ENCODE results near the gene SDHC. TPM values are rescaled to one million over a fixed set of nuclear protein-coding genes. Genes with fewer than 3 reads are reported as not detected.

Gene SDHC
- total and polyA plus RNA-seq, 2 of the 13 experiments (the other 11 are each of a cell fraction or from before 2014, with no cell fraction given): 27.1 to 229 TPM

DNA sequence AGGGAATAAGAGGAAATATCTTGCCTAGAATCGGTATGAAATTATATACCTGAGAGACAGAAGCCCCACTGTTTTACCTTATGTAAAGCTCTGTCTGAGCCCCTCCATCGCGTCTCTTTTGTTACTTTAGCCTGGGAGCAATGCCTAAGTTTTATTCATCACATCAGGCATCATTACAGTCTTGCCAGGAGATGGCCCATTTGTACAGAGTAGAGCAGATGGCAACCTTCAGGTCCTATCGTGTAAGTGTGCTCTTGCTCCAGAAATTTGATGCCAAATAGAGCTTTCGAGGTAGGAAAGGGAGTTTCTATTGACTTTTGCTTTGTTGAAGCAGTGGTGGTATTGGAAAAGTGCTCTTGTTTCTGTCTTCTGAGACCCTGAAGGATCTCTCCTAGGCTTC lies 28.6 kb downstream of the SDHC start (continued):
- TF ChIP-seq, protein P1, sequence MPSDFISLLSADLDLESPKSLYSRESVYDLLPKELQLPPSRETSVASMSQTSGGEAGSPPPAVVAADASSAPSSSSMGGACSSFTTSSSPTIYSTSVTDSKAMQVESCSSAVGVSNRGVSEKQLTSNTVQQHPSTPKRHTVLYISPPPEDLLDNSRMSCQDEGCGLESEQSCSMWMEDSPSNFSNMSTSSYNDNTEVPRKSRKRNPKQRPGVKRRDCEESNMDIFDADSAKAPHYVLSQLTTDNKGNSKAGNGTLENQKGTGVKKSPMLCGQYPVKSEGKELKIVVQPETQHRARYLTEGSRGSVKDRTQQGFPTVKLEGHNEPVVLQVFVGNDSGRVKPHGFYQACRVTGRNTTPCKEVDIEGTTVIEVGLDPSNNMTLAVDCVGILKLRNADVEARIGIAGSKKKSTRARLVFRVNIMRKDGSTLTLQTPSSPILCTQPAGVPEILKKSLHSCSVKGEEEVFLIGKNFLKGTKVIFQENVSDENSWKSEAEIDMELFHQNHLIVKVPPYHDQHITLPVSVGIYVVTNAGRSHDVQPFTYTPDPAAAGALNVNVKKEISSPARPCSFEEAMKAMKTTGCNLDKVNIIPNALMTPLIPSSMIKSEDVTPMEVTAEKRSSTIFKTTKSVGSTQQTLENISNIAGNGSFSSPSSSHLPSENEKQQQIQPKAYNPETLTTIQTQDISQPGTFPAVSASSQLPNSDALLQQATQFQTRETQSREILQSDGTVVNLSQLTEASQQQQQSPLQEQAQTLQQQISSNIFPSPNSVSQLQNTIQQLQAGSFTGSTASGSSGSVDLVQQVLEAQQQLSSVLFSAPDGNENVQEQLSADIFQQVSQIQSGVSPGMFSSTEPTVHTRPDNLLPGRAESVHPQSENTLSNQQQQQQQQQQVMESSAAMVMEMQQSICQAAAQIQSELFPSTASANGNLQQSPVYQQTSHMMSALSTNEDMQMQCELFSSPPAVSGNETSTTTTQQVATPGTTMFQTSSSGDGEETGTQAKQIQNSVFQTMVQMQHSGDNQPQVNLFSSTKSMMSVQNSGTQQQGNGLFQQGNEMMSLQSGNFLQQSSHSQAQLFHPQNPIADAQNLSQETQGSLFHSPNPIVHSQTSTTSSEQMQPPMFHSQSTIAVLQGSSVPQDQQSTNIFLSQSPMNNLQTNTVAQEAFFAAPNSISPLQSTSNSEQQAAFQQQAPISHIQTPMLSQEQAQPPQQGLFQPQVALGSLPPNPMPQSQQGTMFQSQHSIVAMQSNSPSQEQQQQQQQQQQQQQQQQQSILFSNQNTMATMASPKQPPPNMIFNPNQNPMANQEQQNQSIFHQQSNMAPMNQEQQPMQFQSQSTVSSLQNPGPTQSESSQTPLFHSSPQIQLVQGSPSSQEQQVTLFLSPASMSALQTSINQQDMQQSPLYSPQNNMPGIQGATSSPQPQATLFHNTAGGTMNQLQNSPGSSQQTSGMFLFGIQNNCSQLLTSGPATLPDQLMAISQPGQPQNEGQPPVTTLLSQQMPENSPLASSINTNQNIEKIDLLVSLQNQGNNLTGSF (CRISPR knock-in tag; IDR thresholded peaks at IDR 0.05): no peak
- TF ChIP-seq TAF15 (IDR thresholded peaks at IDR 0.05; ENCODE audit: low read depth, low read length, poor library complexity, severe bottlenecking) (no peak), FOXA3 (CRISPR knock-in tag; IDR thresholded peaks at IDR 0.05) (no peak), NCOR1 (IDR thresholded peaks at IDR 0.05; ENCODE audit: borderline replicate concordance, low read length) (no peak), ZNF777 (CRISPR knock-in tag; IDR thresholded peaks at IDR 0.05) (no peak), SP140L (CRISPR knock-in tag; IDR thresholded peaks at IDR 0.05; ENCODE audit: borderline replicate concordance) (no peak), RBM39 (IDR thresholded peaks at IDR 0.05; ENCODE audit: low read depth, low read length, poor library complexity, severe bottlenecking) (no peak), ZNF331 (CRISPR knock-in tag; IDR thresholded peaks at IDR 0.05) (no peak)
- TF ChIP-seq, protein P2, sequence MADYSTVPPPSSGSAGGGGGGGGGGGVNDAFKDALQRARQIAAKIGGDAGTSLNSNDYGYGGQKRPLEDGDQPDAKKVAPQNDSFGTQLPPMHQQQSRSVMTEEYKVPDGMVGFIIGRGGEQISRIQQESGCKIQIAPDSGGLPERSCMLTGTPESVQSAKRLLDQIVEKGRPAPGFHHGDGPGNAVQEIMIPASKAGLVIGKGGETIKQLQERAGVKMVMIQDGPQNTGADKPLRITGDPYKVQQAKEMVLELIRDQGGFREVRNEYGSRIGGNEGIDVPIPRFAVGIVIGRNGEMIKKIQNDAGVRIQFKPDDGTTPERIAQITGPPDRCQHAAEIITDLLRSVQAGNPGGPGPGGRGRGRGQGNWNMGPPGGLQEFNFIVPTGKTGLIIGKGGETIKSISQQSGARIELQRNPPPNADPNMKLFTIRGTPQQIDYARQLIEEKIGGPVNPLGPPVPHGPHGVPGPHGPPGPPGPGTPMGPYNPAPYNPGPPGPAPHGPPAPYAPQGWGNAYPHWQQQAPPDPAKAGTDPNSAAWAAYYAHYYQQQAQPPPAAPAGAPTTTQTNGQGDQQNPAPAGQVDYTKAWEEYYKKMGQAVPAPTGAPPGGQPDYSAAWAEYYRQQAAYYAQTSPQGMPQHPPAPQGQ (CRISPR knock-in tag; IDR thresholded peaks at IDR 0.05; ENCODE audit: borderline replicate concordance): no peak
- TF ChIP-seq, protein P3, sequence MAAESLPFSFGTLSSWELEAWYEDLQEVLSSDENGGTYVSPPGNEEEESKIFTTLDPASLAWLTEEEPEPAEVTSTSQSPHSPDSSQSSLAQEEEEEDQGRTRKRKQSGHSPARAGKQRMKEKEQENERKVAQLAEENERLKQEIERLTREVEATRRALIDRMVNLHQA (CRISPR knock-in tag; IDR thresholded peaks at IDR 0.05): no peak
